ENCODE measurements around the gene DNAJC5G.
"Not testable (repeated sequence)": the region's sequence is repeated elsewhere in the genome, so short reads cannot be mapped to it uniquely, and the experiment has no call there.

Gene DNAJC5G

GRCh38 chr2:27262379-27263286 lies 12.6 kb upstream of the DNAJC5G start, which contains the start of gene SLC30A3:
TSS of gene SLC30A3 (minus strand) at chr2:27263047. CDS start at chr2:27262906, 141 bp downstream.
- Histone ChIP-seq H3K4me3 (ENCODE audit: low read depth, low read length) (peak within 1 kb of the TSS; percentile 15), H3K36me3 (replicated peaks) (no peaks in the 10 kb centered on the region), H3K27ac (no peak within 1 kb of the TSS), H3K27me3 (replicated peaks) (peaks cover 66% of the 10 kb centered on the region)
- no peak for DNase-seq
- TF ChIP-seq CTCF (IDR thresholded peaks at IDR 0.05; ENCODE audit: low read depth, low read length, missing control alignments) = no peak
- in situ Hi-C loops (cut with HindIII; ENCODE audit: low pct_ligation_motif_present, low sequenced_read_pairs) = no loop called here

GRCh38 chr2:27263287-27264252 lies 11.7 kb upstream of the DNAJC5G start:
- H3K27ac ChIP-seq = no peak overlapping the region
- H3K36me3 ChIP-seq (replicated peaks) = no peaks in the 10 kb centered on the region
- no peak for TF ChIP-seq CTCF (IDR thresholded peaks at IDR 0.05; ENCODE audit: low read depth, low read length, missing control alignments)
- no peak for DNase-seq
- in situ Hi-C loops (cut with HindIII; ENCODE audit: low pct_ligation_motif_present, low sequenced_read_pairs) = no loop called here
- peaks cover 66% of the 10 kb centered on the region for H3K27me3 ChIP-seq (replicated peaks)
- peak overlapping the region; percentile 15 for H3K4me3 ChIP-seq (ENCODE audit: low read depth, low read length)

GRCh38 chr2:27264253-27264752 lies 10.9 kb upstream of the DNAJC5G start:
- no peak overlapping the region for H3K27ac ChIP-seq
- DNase-seq = no peak
- in situ Hi-C loops (cut with HindIII; ENCODE audit: low pct_ligation_motif_present, low sequenced_read_pairs) = no loop called here
- peaks cover 70% of the 10 kb centered on the region for H3K27me3 ChIP-seq (replicated peaks)
- no peak overlapping the region for H3K4me3 ChIP-seq (ENCODE audit: low read depth, low read length)
- H3K36me3 ChIP-seq (replicated peaks) = no peaks in the 10 kb centered on the region
- no peak for TF ChIP-seq CTCF (IDR thresholded peaks at IDR 0.05; ENCODE audit: low read depth, low read length, missing control alignments)

- Histone ChIP-seq H3K4me3 (ENCODE audit: low read depth, low read length) (peak overlapping the region; percentile 22), H3K36me3 (replicated peaks) (no peaks in the 10 kb centered on the region), H3K27ac (no peak overlapping the region), H3K27me3 (replicated peaks) (peaks cover 72% of the 10 kb centered on the region)
- in situ Hi-C loops (cut with HindIII; ENCODE audit: low pct_ligation_motif_present, low sequenced_read_pairs) = no loop called here
- DNase-seq = peak; percentile 8
- TF ChIP-seq CTCF (IDR thresholded peaks at IDR 0.05; ENCODE audit: low read depth, low read length, missing control alignments) = peak; percentile 53
Observed at GRCh38 chr2:27264753-27265535, 10.3 kb upstream of the DNAJC5G start.

- Histone ChIP-seq H3K27ac (no peak overlapping the region), H3K27me3 (replicated peaks) (peaks cover 68% of the 10 kb centered on the region), H3K36me3 (replicated peaks) (no peaks in the 10 kb centered on the region), H3K4me3 (ENCODE audit: low read depth, low read length) (no peak overlapping the region)
- no peak for TF ChIP-seq CTCF (IDR thresholded peaks at IDR 0.05; ENCODE audit: low read depth, low read length, missing control alignments)
- DNase-seq = no peak
- in situ Hi-C loops (cut with HindIII; ENCODE audit: low pct_ligation_motif_present, low sequenced_read_pairs) = no loop called here
Observed at GRCh38 chr2:27265536-27265870, 9.7 kb upstream of the DNAJC5G start.

GRCh38 chr2:27268296-27268695 lies 6.9 kb upstream of the DNAJC5G start:
- peaks cover 40% of the 10 kb centered on the region for H3K27me3 ChIP-seq (replicated peaks)
- H3K36me3 ChIP-seq (replicated peaks); H3K4me3 ChIP-seq (ENCODE audit: low read depth, low read length); in situ Hi-C loops (cut with HindIII; ENCODE audit: low pct_ligation_motif_present, low sequenced_read_pairs); H3K27ac ChIP-seq; DNase-seq: not testable (repeated sequence)
